Astrocyte (in vitro differentiated cells and primary cell): ENCODE results near the gene VPS25. TPM values are rescaled to one million over a fixed set of nuclear protein-coding genes. Genes with fewer than 3 reads are reported as not detected.

ENCODE experiments used
- DNase-seq: peaks from one replicate; pipeline ENCODE4 v3.0.0-alpha.2; 2010; ENCODE audit warnings: low read depth
- FAIRE-seq: peaks from 2 replicates; lab custom pipeline; 2011; peaks lifted over from hg19 to GRCh38; lab: Jason Lieb, UNC
- H2AFZ ChIP-seq: 2 replicates; pipeline ENCODE4 v1.6.0; 2012; ENCODE audit warnings: low read depth, low read length, inconsistent platforms
- H3K27ac ChIP-seq: 2 replicates; pipeline ENCODE4 v1.5.1; 2011; ENCODE audit warnings: low read depth, low read length, inconsistent platforms
- H3K27me3 ChIP-seq: 2 replicates; pipeline ENCODE4 v1.6.0; 2011; ENCODE audit warnings: low read length, inconsistent platforms; ENCODE audit not compliant: insufficient read depth
- H3K36me3 ChIP-seq: 2 replicates; pipeline ENCODE4 v1.5.1; 2011; ENCODE audit warnings: low read length, inconsistent platforms; ENCODE audit not compliant: insufficient read depth
- H3K4me1 ChIP-seq: 2 replicates; pipeline ENCODE4 v1.5.1; 2011; ENCODE audit warnings: low read length, inconsistent platforms; ENCODE audit not compliant: insufficient read depth
- H3K4me2 ChIP-seq: 2 replicates; pipeline ENCODE4 v1.6.0; 2012; ENCODE audit warnings: low read length, inconsistent platforms
- H3K4me3 ChIP-seq: 2 replicates; pipeline ENCODE4 v1.5.1; 2011; ENCODE audit warnings: low read depth, mild to moderate bottlenecking, low read length, inconsistent platforms; ENCODE audit not compliant: insufficient read depth
- H3K79me2 ChIP-seq: 2 replicates; pipeline ENCODE4 v1.6.0; 2012; ENCODE audit warnings: mild to moderate bottlenecking, low read length, inconsistent platforms; ENCODE audit not compliant: insufficient read depth
- H3K9ac ChIP-seq: 2 replicates; pipeline ENCODE4 v1.6.0; 2012; ENCODE audit warnings: mild to moderate bottlenecking, low read length, inconsistent platforms
- H3K9me3 ChIP-seq: 2 replicates; pipeline ENCODE4 v1.5.1; 2012; ENCODE audit warnings: low read depth, mild to moderate bottlenecking, low read length, inconsistent platforms; ENCODE audit not compliant: insufficient read depth
- H4K20me1 ChIP-seq: 2 replicates; pipeline ENCODE4 v1.6.0; 2012; ENCODE audit warnings: low read length, inconsistent platforms; ENCODE audit not compliant: insufficient read depth
- H3K27ac Mint-ChIP-seq: one replicate; pipeline ENCODE4 v1.8.0; 2021; ENCODE audit warnings: mild to moderate bottlenecking, mixed read lengths; ENCODE audit not compliant: unreplicated experiment
- H3K27me3 Mint-ChIP-seq: one replicate; pipeline ENCODE4 v1.8.0; 2021; ENCODE audit warnings: low read depth, mixed read lengths; ENCODE audit not compliant: unreplicated experiment
- H3K36me3 Mint-ChIP-seq: one replicate; pipeline ENCODE4 v1.8.0; 2021; ENCODE audit warnings: low read depth, mixed read lengths; ENCODE audit not compliant: unreplicated experiment
- H3K4me1 Mint-ChIP-seq: one replicate; pipeline ENCODE4 v1.8.0; 2021; ENCODE audit warnings: low read depth, mixed read lengths; ENCODE audit not compliant: unreplicated experiment
- H3K4me3 Mint-ChIP-seq: one replicate; pipeline ENCODE4 v1.8.0; 2021; ENCODE audit warnings: mild to moderate bottlenecking, moderate library complexity, mixed read lengths; ENCODE audit not compliant: unreplicated experiment
- H3K9me3 Mint-ChIP-seq: one replicate; pipeline ENCODE4 v1.8.0; 2021; ENCODE audit warnings: mild to moderate bottlenecking, mixed read lengths; ENCODE audit not compliant: unreplicated experiment
- CTCF ChIP-seq: IDR thresholded peaks from 2 replicates; pipeline ENCODE4 v1.5.1; 2011; ENCODE audit warnings: low read depth, mild to moderate bottlenecking, inconsistent platforms, low read length, moderate library complexity; ENCODE audit not compliant: insufficient read depth
- EZH2 ChIP-seq: IDR thresholded peaks from 2 replicates; pipeline ENCODE4 v1.6.1; 2012; ENCODE audit warnings: mild to moderate bottlenecking, low read length, inconsistent platforms; ENCODE audit not compliant: insufficient read depth
- total RNA-seq: library from RNA; stranded (reverse); gene quantifications from 2 replicates; pipeline ENCODE4 v1.2.1, GENCODE V29; 2021

Gene VPS25
- total RNA-seq, 1 donor from 2014 or later, result 49.5 TPM

GRCh38 chr17:42783062-42783790 is 10.0 kb downstream of the VPS25 start:
- no peaks in the 10 kb centered on the region for H3K27me3 Mint-ChIP-seq
- H3K4me1 Mint-ChIP-seq, result peaks cover 26% of the 10 kb centered on the region
- H3K9ac ChIP-seq, result peak overlapping the region; percentile 85
- H3K79me2 ChIP-seq, result peaks cover 47% of the 10 kb centered on the region
- peak overlapping the region; percentile 56 for H3K27ac Mint-ChIP-seq
- FAIRE-seq (peak; percentile 89), DNase-seq (peak; percentile 91)
- H3K36me3 Mint-ChIP-seq, result peaks cover 16% of the 10 kb centered on the region
- peak overlapping the region; percentile 85 for H3K4me3 ChIP-seq
- no peaks in the 10 kb centered on the region for H3K27me3 ChIP-seq
- peak overlapping the region; percentile 59 for H3K27ac ChIP-seq
- no peaks in the 10 kb centered on the region for H3K9me3 Mint-ChIP-seq
- H3K36me3 ChIP-seq, result peaks cover 14% of the 10 kb centered on the region
- peak overlapping the region; percentile 79 for H3K4me3 Mint-ChIP-seq
- peaks cover 43% of the 10 kb centered on the region for H3K4me1 ChIP-seq
- H2AFZ ChIP-seq, result no peak overlapping the region
- H4K20me1 ChIP-seq, result peaks cover 58% of the 10 kb centered on the region
- TF ChIP-seq CTCF, result no peak
- no peak for TF ChIP-seq EZH2
- no peaks in the 10 kb centered on the region for H3K9me3 ChIP-seq
- H3K4me2 ChIP-seq, result peak overlapping the region; percentile 96

- no peak for DNase-seq
- no peaks in the 10 kb centered on the region for H3K27me3 ChIP-seq
- no peaks in the 10 kb centered on the region for H3K9me3 Mint-ChIP-seq
- H3K27ac ChIP-seq, result no peak overlapping the region
- H3K79me2 ChIP-seq, result peaks cover 47% of the 10 kb centered on the region
- H3K27ac Mint-ChIP-seq, result peak overlapping the region; percentile 56
- H3K36me3 ChIP-seq, result peaks cover 18% of the 10 kb centered on the region
- peaks cover 63% of the 10 kb centered on the region for H4K20me1 ChIP-seq
- H3K9me3 ChIP-seq, result no peaks in the 10 kb centered on the region
- H3K4me1 Mint-ChIP-seq, result peaks cover 26% of the 10 kb centered on the region
- peak overlapping the region; percentile 96 for H3K4me2 ChIP-seq
- peak overlapping the region; percentile 3 for H3K9ac ChIP-seq
- no peak for TF ChIP-seq EZH2
- no peak for TF ChIP-seq CTCF
- FAIRE-seq, result no peak
- H2AFZ ChIP-seq, result no peak overlapping the region
- peaks cover 17% of the 10 kb centered on the region for H3K36me3 Mint-ChIP-seq
- peaks cover 43% of the 10 kb centered on the region for H3K4me1 ChIP-seq
- peak overlapping the region; percentile 85 for H3K4me3 ChIP-seq
- peak overlapping the region; percentile 79 for H3K4me3 Mint-ChIP-seq
- no peaks in the 10 kb centered on the region for H3K27me3 Mint-ChIP-seq
Measured at GRCh38 chr17:42783791-42784138, 10.5 kb downstream of the VPS25 start.

- Histone ChIP-seq H3K36me3 (peaks cover 16% of the 10 kb centered on the region), H3K79me2 (peaks cover 47% of the 10 kb centered on the region), H2AFZ (no peak overlapping the region), H3K27ac (no peak overlapping the region), H3K9ac (peak overlapping the region; percentile 3), H3K4me2 (peak overlapping the region; percentile 96), H3K4me3 (peak overlapping the region; percentile 85), H4K20me1 (peaks cover 67% of the 10 kb centered on the region), H3K4me1 (peaks cover 42% of the 10 kb centered on the region), H3K9me3 (no peaks in the 10 kb centered on the region), H3K27me3 (no peaks in the 10 kb centered on the region)
- DNase-seq (no peak), FAIRE-seq (no peak)
- no peak for TF ChIP-seq EZH2
- no peak for TF ChIP-seq CTCF
- Mint-ChIP-seq H3K9me3 (no peaks in the 10 kb centered on the region), H3K4me1 (peaks cover 23% of the 10 kb centered on the region), H3K4me3 (no peak overlapping the region), H3K27me3 (no peaks in the 10 kb centered on the region), H3K36me3 (peaks cover 22% of the 10 kb centered on the region), H3K27ac (no peak overlapping the region)
Measured at GRCh38 chr17:42784409-42784808, 11.2 kb downstream of the VPS25 start.
